Aorta (tissue), 5 donors: ENCODE data around the gene MRPL20. TPM values are rescaled to one million over a fixed set of nuclear protein-coding genes. Genes with fewer than 3 reads are reported as not detected.

ENCODE experiments used
- ATAC-seq: fragments of 200-7000 bp; cut with Tn5 transposase; one replicate; pipeline ENCODE4 v1.9.1; 2022; ENCODE audit warnings: moderate library complexity; ENCODE audit not compliant: low FRiP score
- DNase-seq, 2 donors: peaks; one replicate each; pipeline ENCODE4 v3.0.0-alpha.2; 2020
- H3K27ac ChIP-seq, 2 donors: one replicate each; pipeline ENCODE4 v1.5.1; 2013; ENCODE audit warnings: low read length in 2 of 2, mild to moderate bottlenecking in 2 of 2, moderate library complexity in 2 of 2, control low read depth in 1 of 2, inconsistent platforms in 1 of 2, low read depth in 1 of 2
- H3K27me3 ChIP-seq, 2 donors: one replicate each; pipeline ENCODE4 v1.6.1; 2013; ENCODE audit warnings: control low read depth in 1 of 2, low read length in 1 of 2, mild to moderate bottlenecking in 1 of 2, moderate library complexity in 1 of 2; ENCODE audit not compliant: insufficient read depth in 2 of 2, control insufficient read depth in 1 of 2
- H3K36me3 ChIP-seq, 2 donors: one replicate each; pipeline ENCODE4 v1.6.1; 2013; ENCODE audit warnings: control low read depth in 1 of 2, low read length in 1 of 2, mild to moderate bottlenecking in 1 of 2; ENCODE audit not compliant: insufficient read depth in 2 of 2, control insufficient read depth in 1 of 2
- H3K4me1 ChIP-seq, 2 donors: one replicate each; pipeline ENCODE4 v1.6.1; 2013; ENCODE audit warnings: low read length in 2 of 2, control low read depth in 1 of 2, mild to moderate bottlenecking in 1 of 2, moderate library complexity in 1 of 2; ENCODE audit not compliant: insufficient read depth in 2 of 2, control insufficient read depth in 1 of 2
- H3K4me3 ChIP-seq, 2 donors: one replicate each; pipeline ENCODE4 v1.5.1; 2013; ENCODE audit warnings: low read length in 2 of 2, control low read depth in 1 of 2, mild to moderate bottlenecking in 1 of 2
- H3K9me3 ChIP-seq: one replicate; pipeline ENCODE4 v1.6.1; 2013; ENCODE audit warnings: mild to moderate bottlenecking, low read length; ENCODE audit not compliant: control insufficient read depth
- WGBS, 2 donors: extraction: QIAGEN DNeasy Blood & Tissue Kit; methylation state at CpG; one replicate each; pipeline ENCODE4 v1.1.7; 2013; 5-methylcytosine and 5-hydroxymethylcytosine counted together
- intact Hi-C, 2 donors: fragments of 100-400 bp; cut with DNase I; formaldehyde crosslinking; loops; one replicate each; pipeline versions ENCODE4 v1.14.2 to v1.15.0; 2022
- polyA plus RNA-seq, 2 donors: library from polyadenylated mRNA; stranded (reverse); fragments of 200-250 nt; gene quantifications; one replicate each; pipeline ENCODE4 v1.2.3, GENCODE V29; 2013
- total RNA-seq, 2 donors: library from RNA; stranded (reverse); fragmentation: NEBNext Ultra II Directional; extraction: Animal tissue kit (Norgen Biotek cat#: 25700); gene quantifications; one replicate each; pipeline ENCODE4 v1.2.1, GENCODE V29; 2021
- donor health status: healthy with polysubstance abuse.
- donor health status: Bipolar disorder and iron deficiency.
- donor health status: DM: no; HTN: no; CAD: no.
- donor health status: DM: no; HTN: no; CAD: no.
- donor health status: DM: yes; HTN: yes; CAD: no.

Gene MRPL20
- total and polyA plus RNA-seq, 4 donors, result 69.7 to 184 (median 107) TPM

DNA sequence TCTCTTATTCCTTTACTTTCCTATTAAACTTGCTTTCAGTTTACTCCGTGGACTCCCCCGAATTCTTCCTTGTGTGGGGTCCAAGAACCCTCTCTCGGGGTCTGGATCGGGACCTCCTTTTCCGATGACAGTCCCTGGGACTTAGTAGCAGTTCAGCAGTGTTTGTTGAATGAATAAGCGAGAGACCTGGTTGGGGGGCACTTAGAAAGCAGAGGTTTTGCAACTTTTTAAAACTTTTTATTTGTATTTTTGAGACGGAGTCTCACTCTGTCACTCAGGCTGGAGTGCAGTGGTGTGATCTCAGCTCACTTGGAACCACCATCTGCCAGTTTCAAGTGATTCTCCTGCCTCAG is 16.1 kb upstream of the MRPL20 start:
- no peaks in the 10 kb centered on the region for H3K4me1 ChIP-seq
- no peaks in the 10 kb centered on the region for H3K36me3 ChIP-seq
- DNase-seq, result no peak
- WGBS, 2 donors, result 91 to 92% methylated on average over 7 of the region's 7 CpGs
- no peak for ATAC-seq
- intact Hi-C loops, result no loop called here
- H3K27me3 ChIP-seq, result no peaks in the 10 kb centered on the region
- no peaks in the 10 kb centered on the region for H3K9me3 ChIP-seq
- no peak overlapping the region for H3K4me3 ChIP-seq
- H3K27ac ChIP-seq, result no peak overlapping the region

DNA sequence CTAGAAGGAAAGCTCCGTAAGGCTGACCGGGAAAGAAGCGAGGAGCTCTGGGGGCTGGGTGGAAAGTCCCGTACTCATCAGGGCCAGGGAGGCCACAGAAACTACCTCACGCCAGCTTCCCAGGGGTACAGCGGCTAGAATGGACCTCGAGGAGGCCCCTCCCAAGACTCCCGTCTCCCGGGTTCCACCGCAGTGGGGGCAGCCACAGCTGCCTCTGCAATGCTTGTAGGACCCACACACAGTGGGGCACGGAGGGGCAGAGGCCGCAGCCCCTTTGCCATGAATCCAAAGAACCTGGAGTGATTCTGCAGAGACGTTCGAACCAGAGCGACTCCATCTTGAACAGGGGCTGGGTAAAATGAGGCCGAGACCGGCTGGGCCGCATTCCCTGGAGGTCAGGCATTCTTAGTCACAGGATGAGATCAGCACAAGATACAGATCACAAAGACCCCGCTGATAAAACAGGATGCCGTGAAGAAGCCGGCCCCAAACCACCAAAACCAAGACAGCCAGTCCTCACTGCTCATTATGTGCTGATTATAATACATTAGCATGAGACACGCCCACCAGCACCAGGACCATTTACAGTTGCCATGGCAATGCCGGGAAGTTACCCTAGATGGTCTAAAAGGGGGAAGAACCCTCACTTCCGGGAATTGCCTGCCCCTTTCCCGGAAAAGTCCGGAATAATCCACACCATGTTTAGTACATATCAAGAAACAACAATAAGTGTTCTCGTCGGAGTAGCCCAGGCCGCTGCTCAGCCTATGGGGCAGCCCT is 15.6 kb upstream of the MRPL20 start:
- peak in 1 of 2 donors; percentile 24 for DNase-seq
- WGBS, 2 donors, result 72% methylated on average over 29 of the region's 29 CpGs
- no peak overlapping the region for H3K27ac ChIP-seq

DNA sequence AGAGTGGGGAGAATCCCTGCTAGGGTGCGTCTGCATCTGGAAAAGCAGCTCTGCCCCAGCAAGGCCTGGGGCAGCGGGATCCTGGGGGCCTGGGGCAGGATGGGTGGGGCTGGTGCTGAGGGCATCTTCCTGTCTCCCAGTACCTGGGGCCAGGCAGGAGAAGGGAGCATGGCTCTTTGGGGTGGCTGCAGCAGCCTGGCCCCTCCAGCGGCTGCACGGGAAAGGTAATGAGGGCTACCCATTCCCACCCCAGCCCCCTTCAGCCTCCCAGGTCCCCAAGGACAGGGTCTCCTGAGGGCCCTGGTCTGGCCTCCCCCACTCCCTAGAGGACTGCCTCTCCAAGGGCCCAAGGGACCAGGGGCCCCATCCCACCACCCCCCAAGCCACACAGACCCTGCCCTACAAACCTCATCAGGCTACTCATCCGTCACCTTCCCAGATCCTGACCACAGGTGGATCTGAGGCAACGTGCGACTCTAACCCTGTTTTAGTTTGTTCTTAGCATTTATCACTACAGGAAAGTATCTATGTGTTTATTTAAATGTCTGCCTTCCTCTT is 14.9 kb upstream of the MRPL20 start:
- Histone ChIP-seq H3K9me3 (no peaks in the 10 kb centered on the region), H3K4me3 (no peak overlapping the region), H3K27me3 (no peaks in the 10 kb centered on the region), H3K36me3 (no peaks in the 10 kb centered on the region), H3K27ac (no peak overlapping the region), H3K4me1 (no peaks in the 10 kb centered on the region)
- WGBS, 2 donors, result 89 to 92% methylated on average over 6 to 7 of the region's 7 CpGs
- DNase-seq (no peak), ATAC-seq (no peak)
- intact Hi-C loops, result no loop called here

More for the DNA sequence above, 15.6 kb upstream of the MRPL20 start:
- no peaks in the 10 kb centered on the region for H3K27me3 ChIP-seq
- no peak overlapping the region for H3K4me3 ChIP-seq
- no peaks in the 10 kb centered on the region for H3K4me1 ChIP-seq
- H3K36me3 ChIP-seq, result no peaks in the 10 kb centered on the region
- ATAC-seq, result no peak
- intact Hi-C loops, result no loop called here
- no peaks in the 10 kb centered on the region for H3K9me3 ChIP-seq

DNA sequence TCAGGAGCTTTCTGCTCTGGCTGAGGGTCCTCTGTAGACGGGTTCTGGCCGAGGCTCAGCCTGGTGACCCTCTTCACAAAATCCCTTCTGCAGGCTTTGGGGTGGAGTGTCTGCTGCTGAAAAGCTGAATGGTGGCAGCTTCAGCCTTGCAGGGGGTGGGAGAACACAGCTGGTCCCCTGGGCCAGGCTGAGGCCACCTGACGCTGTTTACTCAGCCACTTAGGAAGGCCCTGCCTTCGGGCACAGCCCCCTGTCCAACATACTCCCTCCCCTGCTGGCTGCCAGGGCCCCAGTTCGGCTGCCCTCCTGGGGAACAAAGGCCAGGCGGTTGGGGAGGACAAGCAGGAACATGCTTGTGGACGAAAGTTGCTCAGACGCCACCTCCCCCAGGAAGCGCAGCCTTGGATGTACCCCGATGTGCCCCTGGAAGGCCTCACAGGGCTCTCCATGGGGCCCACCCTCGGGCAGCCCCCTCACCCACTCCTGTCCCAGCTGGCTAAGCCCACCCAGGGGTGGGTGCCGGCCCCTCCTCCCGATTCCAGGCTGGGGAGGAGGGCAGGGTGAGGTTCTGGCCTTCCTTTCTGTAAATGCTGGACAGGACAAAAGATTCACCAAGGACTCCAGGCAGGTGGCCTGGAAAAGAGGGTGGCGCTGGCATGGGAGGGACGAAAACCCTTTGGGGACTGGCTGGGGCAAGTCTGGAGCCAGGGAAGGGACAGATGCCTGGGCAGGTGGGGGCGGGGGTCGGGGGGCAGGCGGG is 14.2 kb upstream of the MRPL20 start, which contains the start of gene ANKRD65:
TSS of gene ANKRD65 (minus strand) at position 130 of the 760 bp plus-strand sequence. CDS start 271 bp downstream, outside the sequence.
- Histone ChIP-seq H3K27me3 (no peaks in the 10 kb centered on the region), H3K4me3 (no peak within 1 kb of the TSS), H3K9me3 (no peaks in the 10 kb centered on the region), H3K4me1 (no peaks in the 10 kb centered on the region), H3K27ac (no peak within 1 kb of the TSS), H3K36me3 (no peaks in the 10 kb centered on the region)
- ATAC-seq (no peak), DNase-seq (no peak)
- intact Hi-C loops, result no loop called here
- 85 to 87% methylated on average over 18 of the region's 18 CpGs for WGBS, 2 donors

DNA sequence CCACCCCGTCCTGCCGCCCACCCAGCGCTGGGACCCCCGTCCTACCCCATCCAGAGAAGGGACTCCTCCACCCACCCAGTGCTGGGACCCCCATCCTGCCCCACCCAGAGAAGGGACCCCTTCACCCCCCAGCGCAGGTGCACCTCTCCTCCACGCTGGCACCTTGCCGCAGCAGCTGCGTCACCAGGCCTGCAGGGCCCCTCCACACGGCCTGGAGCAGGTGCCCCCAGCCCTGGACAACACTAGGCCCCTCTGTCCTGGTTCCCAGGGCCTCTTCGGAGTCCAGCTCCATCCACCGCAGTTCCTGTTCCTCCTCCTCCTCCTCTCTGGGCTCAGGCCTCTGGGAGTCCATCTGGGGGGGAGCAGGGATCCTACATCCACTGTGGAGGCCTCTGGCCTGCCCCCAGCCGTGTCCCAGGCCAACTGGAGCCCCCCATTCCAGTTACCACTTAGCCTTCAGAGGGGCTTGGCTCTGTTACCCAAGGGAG is 13.6 kb upstream of the MRPL20 start:
- peak in 1 of 2 donors; percentile 40 for DNase-seq
- Histone ChIP-seq H3K27ac (no peak overlapping the region), H3K4me1 (no peaks in the 10 kb centered on the region), H3K4me3 (no peak overlapping the region), H3K36me3 (no peaks in the 10 kb centered on the region), H3K9me3 (no peaks in the 10 kb centered on the region), H3K27me3 (no peaks in the 10 kb centered on the region)
- no peak for ATAC-seq
- intact Hi-C loops, result no loop called here
- WGBS, 2 donors, result 78 to 91% methylated on average over 8 to 12 of the region's 12 CpGs

DNA sequence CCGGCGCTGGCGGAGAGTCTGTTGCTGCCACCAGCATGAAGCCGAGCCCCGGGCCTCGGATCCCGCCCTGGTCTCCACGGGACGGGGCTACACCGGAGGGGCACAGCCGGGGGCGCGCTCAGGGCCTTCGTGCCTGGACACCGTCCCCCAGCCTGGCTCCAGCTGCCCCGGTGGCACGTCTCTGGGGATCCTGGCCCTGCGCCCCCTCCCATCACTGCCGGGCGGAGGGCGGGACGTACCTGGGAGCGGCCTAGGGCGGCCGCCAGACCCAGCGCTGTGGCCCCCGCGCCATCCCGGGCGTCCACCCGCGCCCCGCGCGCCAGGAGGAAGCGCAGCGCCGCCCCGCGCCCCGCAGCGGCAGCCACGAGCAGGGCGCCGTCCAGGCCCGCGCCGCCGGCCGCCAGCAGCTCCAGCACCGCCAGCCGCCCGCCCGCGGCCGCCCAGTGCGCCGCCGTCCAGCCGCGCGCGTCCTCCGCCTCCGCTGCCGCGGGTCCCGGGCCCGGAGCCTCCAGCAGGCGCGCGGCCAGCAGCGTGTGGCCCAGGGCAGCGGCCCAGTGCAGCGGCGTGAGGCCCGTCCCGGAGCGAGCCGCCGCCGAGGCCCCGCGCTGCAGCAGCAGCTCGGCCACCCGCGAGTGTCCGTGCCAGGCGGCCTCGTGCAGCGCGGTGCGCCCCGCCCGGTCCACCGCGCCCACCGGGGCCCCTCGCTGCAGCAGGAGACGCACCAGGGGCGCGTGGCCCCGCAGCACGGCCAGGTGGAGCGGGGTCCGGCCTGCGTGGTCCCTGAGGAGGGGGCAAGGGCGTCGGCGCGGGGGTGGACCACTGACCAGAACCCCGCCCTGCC is 12.9 kb upstream of the MRPL20 start:
- peak in 1 of 2 donors; percentile 45 for DNase-seq
- Histone ChIP-seq H3K27ac (no peak overlapping the region), H3K4me1 (no peaks in the 10 kb centered on the region)

DNA sequence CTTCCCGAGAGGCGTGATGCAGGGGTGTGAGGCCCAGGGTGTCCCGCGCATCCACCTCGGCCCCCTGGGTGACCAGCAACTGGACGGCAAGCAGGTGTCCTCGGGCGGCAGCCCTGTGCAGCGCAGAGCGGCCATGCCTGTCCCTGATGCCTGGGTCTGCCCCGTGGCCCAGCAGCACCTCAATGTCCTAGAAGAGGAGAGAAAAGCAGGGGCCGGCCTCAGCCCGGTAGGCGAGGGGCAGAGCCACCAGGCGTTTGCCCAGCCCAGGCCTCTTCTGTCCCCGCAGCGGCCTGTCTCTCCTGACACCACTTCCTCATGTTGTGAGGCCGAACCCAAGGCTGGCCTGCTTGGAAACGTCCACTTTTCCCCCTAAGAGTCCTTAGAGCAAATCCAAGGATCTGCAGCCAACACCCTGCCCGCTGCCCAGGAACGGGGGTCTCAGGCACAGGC is 12.3 kb upstream of the MRPL20 start:
- no peaks in the 10 kb centered on the region for H3K4me1 ChIP-seq
- no peaks in the 10 kb centered on the region for H3K9me3 ChIP-seq
- DNase-seq, result no peak
- H3K36me3 ChIP-seq, result no peaks in the 10 kb centered on the region
- intact Hi-C loops, result no loop called here
- WGBS, 2 donors, result 90 to 92% methylated on average over 21 of the region's 21 CpGs
- no peaks in the 10 kb centered on the region for H3K27me3 ChIP-seq
- ATAC-seq, result peak; percentile 50
- no peak overlapping the region for H3K4me3 ChIP-seq
- no peak overlapping the region for H3K27ac ChIP-seq

More for the DNA sequence above, 12.9 kb upstream of the MRPL20 start:
- H3K27me3 ChIP-seq, result no peaks in the 10 kb centered on the region
- H3K36me3 ChIP-seq, result no peaks in the 10 kb centered on the region
- H3K9me3 ChIP-seq, result no peaks in the 10 kb centered on the region
- WGBS, 2 donors, result 12 to 32% methylated on average over 23 to 112 of the region's 112 CpGs
- peak; percentile 61 for ATAC-seq
- intact Hi-C loops, result no loop called here
- no peak overlapping the region for H3K4me3 ChIP-seq
